ENCODE data around the gene SETD2. TPM values are rescaled to one million over a fixed set of nuclear protein-coding genes. Genes with fewer than 3 reads are reported as not detected.
A peak's percentile ranks its signal among the peaks of the same experiment; 100 is the strongest.

SETD2 gene
- total and polyA plus RNA-seq, 2 experiments from 2014 or later, result 11.9 to 37.8 TPM

- Histone ChIP-seq H3K9me2 (replicated peaks; ENCODE audit: insufficient read depth) (no peaks in the 10 kb centered on the region), H3K9me3 (ENCODE audit: low read depth) (no peaks in the 10 kb centered on the region), H3K27me3 (no peaks in the 10 kb centered on the region), H3K4me2 (no peak overlapping the region), H3K4me3 (no peak overlapping the region), H2AFZ (no peak overlapping the region), H3K4me1 (ENCODE audit: insufficient read depth) (no peaks in the 10 kb centered on the region), H3K79me2 (peaks cover 55% of the 10 kb centered on the region), H4K20me1 (ENCODE audit: insufficient read depth, poor library complexity, severe bottlenecking) (peaks cover 7% of the 10 kb centered on the region), H3K27ac (no peak overlapping the region), H3K36me3 (replicated peaks; ENCODE audit: insufficient read depth, low read depth) (no peaks in the 10 kb centered on the region)
- DNase-seq (ENCODE audit: low spot score), result no peak
- TF ChIP-seq EZH2 (IDR thresholded peaks at IDR 0.05; ENCODE audit: borderline replicate concordance), result no peak
- TF ChIP-seq CTCF (IDR thresholded peaks at IDR 0.05; ENCODE audit: poor library complexity), result no peak
- no peak for TF ChIP-seq EZH2phosphoT487 (IDR thresholded peaks at IDR 0.05; ENCODE audit: low read depth, severe bottlenecking, unreplicated experiment)
Measured at GRCh38 chr3:47024932-47025331, 139.0 kb downstream of the SETD2 start.

GRCh38 chr3:47022641-47023071 lies 141.3 kb downstream of the SETD2 start:
- Histone ChIP-seq H3K36me3 (replicated peaks; ENCODE audit: insufficient read depth, low read depth) (no peaks in the 10 kb centered on the region), H4K20me1 (ENCODE audit: insufficient read depth, poor library complexity, severe bottlenecking) (peaks cover 13% of the 10 kb centered on the region), H3K27ac (peak overlapping the region; percentile 6), H3K79me2 (peaks cover 53% of the 10 kb centered on the region), H3K4me3 (no peak overlapping the region), H3K9me3 (ENCODE audit: low read depth) (no peaks in the 10 kb centered on the region), H3K9me2 (replicated peaks; ENCODE audit: insufficient read depth) (no peaks in the 10 kb centered on the region), H3K4me2 (no peak overlapping the region), H3K27me3 (no peaks in the 10 kb centered on the region), H3K4me1 (ENCODE audit: insufficient read depth) (no peaks in the 10 kb centered on the region), H2AFZ (no peak overlapping the region)
- WGBS (ENCODE audit: low lambda C conversion rate, missing lambda C conversion rate), result 48% methylated on average over 1 of the region's 1 CpG
- peak; percentile 55 for DNase-seq (ENCODE audit: low spot score)
- TF ChIP-seq EZH2phosphoT487 (IDR thresholded peaks at IDR 0.05; ENCODE audit: low read depth, severe bottlenecking, unreplicated experiment) (no peak), EZH2 (IDR thresholded peaks at IDR 0.05; ENCODE audit: borderline replicate concordance) (no peak), CTCF (IDR thresholded peaks at IDR 0.05; ENCODE audit: poor library complexity) (no peak)

GRCh38 chr3:47020311-47020710 lies 143.6 kb downstream of the SETD2 start:
- H3K27me3 ChIP-seq, result no peaks in the 10 kb centered on the region
- peaks cover 39% of the 10 kb centered on the region for H3K79me2 ChIP-seq
- H4K20me1 ChIP-seq (ENCODE audit: insufficient read depth, poor library complexity, severe bottlenecking), result peaks cover 13% of the 10 kb centered on the region
- no peak for TF ChIP-seq CTCF (IDR thresholded peaks at IDR 0.05; ENCODE audit: poor library complexity)
- TF ChIP-seq EZH2phosphoT487 (IDR thresholded peaks at IDR 0.05; ENCODE audit: low read depth, severe bottlenecking, unreplicated experiment), result no peak
- TF ChIP-seq EZH2 (IDR thresholded peaks at IDR 0.05; ENCODE audit: borderline replicate concordance), result no peak
- no peak for DNase-seq (ENCODE audit: low spot score)
- no peak overlapping the region for H3K4me3 ChIP-seq
- no peak overlapping the region for H3K4me2 ChIP-seq
- no peaks in the 10 kb centered on the region for H3K9me3 ChIP-seq (ENCODE audit: low read depth)
- H3K4me1 ChIP-seq (ENCODE audit: insufficient read depth), result peaks cover 9% of the 10 kb centered on the region
- H3K9me2 ChIP-seq (replicated peaks; ENCODE audit: insufficient read depth), result no peaks in the 10 kb centered on the region
- H3K36me3 ChIP-seq (replicated peaks; ENCODE audit: insufficient read depth, low read depth), result no peaks in the 10 kb centered on the region
- H3K27ac ChIP-seq, result no peak overlapping the region
- 96% methylated on average over 4 of the region's 4 CpGs for WGBS (ENCODE audit: low lambda C conversion rate, missing lambda C conversion rate)
- no peak overlapping the region for H2AFZ ChIP-seq

- no peaks in the 10 kb centered on the region for H3K27me3 ChIP-seq
- peaks cover 9% of the 10 kb centered on the region for H4K20me1 ChIP-seq (ENCODE audit: insufficient read depth, poor library complexity, severe bottlenecking)
- H3K79me2 ChIP-seq, result peaks cover 34% of the 10 kb centered on the region
- no peaks in the 10 kb centered on the region for H3K36me3 ChIP-seq (replicated peaks; ENCODE audit: insufficient read depth, low read depth)
- WGBS (ENCODE audit: low lambda C conversion rate, missing lambda C conversion rate), result 95% methylated on average over 1 of the region's 1 CpG
- TF ChIP-seq EZH2 (IDR thresholded peaks at IDR 0.05; ENCODE audit: borderline replicate concordance) (no peak), CTCF (IDR thresholded peaks at IDR 0.05; ENCODE audit: poor library complexity) (no peak), EZH2phosphoT487 (IDR thresholded peaks at IDR 0.05; ENCODE audit: low read depth, severe bottlenecking, unreplicated experiment) (no peak)
- H3K4me1 ChIP-seq (ENCODE audit: insufficient read depth), result peaks cover 11% of the 10 kb centered on the region
- H3K4me3 ChIP-seq, result no peak overlapping the region
- no peak overlapping the region for H2AFZ ChIP-seq
- no peak overlapping the region for H3K4me2 ChIP-seq
- DNase-seq (ENCODE audit: low spot score), result no peak
- H3K9me2 ChIP-seq (replicated peaks; ENCODE audit: insufficient read depth), result no peaks in the 10 kb centered on the region
- H3K27ac ChIP-seq, result peak overlapping the region; percentile 23
- no peaks in the 10 kb centered on the region for H3K9me3 ChIP-seq (ENCODE audit: low read depth)
Measured at GRCh38 chr3:47019201-47019600, 144.7 kb downstream of the SETD2 start.
